Hepatocyte (in vitro differentiated cells): Measurements from ENCODE around the gene AQP12A. TPM values are rescaled to one million over a fixed set of nuclear protein-coding genes. Genes with fewer than 3 reads are reported as not detected.

Experiments used
- DNase-seq: peaks from one replicate; pipeline ENCODE4 v3.0.0-alpha.2; 2016; ENCODE audit warnings: low spot score
- H2AFZ ChIP-seq: fragments of 200-600 bp; sonication (generic); 2 replicates; pipeline ENCODE4 v1.6.0; 2016; ENCODE audit warnings: antibody characterized with exemption, mild to moderate bottlenecking
- H3K27ac ChIP-seq: fragments of 200-600 bp; sonication (generic); 2 replicates; pipeline ENCODE4 v1.5.1; 2016; ENCODE audit warnings: mild to moderate bottlenecking
- H3K27me3 ChIP-seq: fragments of 200-600 bp; sonication (generic); 2 replicates; pipeline ENCODE4 v1.6.1; 2016
- H3K36me3 ChIP-seq: fragments of 200-600 bp; sonication (generic); replicated peaks from 2 replicates; pipeline ENCODE4 v1.5.1; 2016; ENCODE audit warnings: low read depth; ENCODE audit not compliant: insufficient read depth
- H3K4me1 ChIP-seq: fragments of 200-600 bp; sonication (generic); 2 replicates; pipeline ENCODE4 v1.5.1; 2016; ENCODE audit warnings: mild to moderate bottlenecking, moderate library complexity; ENCODE audit not compliant: insufficient read depth
- H3K4me2 ChIP-seq: fragments of 200-600 bp; sonication (generic); 2 replicates; pipeline ENCODE4 v1.6.0; 2016
- H3K4me3 ChIP-seq: fragments of 200-600 bp; sonication (generic); 2 replicates; pipeline ENCODE4 v1.5.1; 2016; ENCODE audit warnings: mild to moderate bottlenecking
- H3K79me2 ChIP-seq: fragments of 200-600 bp; sonication (generic); 2 replicates; pipeline ENCODE4 v1.6.0; 2017; ENCODE audit warnings: mild to moderate bottlenecking
- H3K9me2 ChIP-seq: fragments of 200-600 bp; sonication (generic); replicated peaks from 2 replicates; pipeline ENCODE4 v1.6.0; 2017; ENCODE audit warnings: mild to moderate bottlenecking; ENCODE audit not compliant: insufficient read depth
- H3K9me3 ChIP-seq: fragments of 200-600 bp; sonication (generic); 2 replicates; pipeline ENCODE4 v1.5.1; 2016; ENCODE audit warnings: low read depth, mild to moderate bottlenecking
- H4K20me1 ChIP-seq: fragments of 200-600 bp; sonication (generic); 2 replicates; pipeline ENCODE4 v1.6.0; 2016; ENCODE audit warnings: mild to moderate bottlenecking; ENCODE audit not compliant: insufficient read depth, poor library complexity, severe bottlenecking
- CTCF ChIP-seq: fragments of 200-600 bp; sonication (generic); IDR thresholded peaks from 2 replicates; pipeline ENCODE4 v1.5.1; 2016; ENCODE audit warnings: antibody characterized with exemption, mild to moderate bottlenecking; ENCODE audit not compliant: poor library complexity
- EZH2 ChIP-seq: fragments of 200-600 bp; sonication (generic); IDR thresholded peaks from 2 replicates; pipeline ENCODE4 v1.6.1; 2016; ENCODE audit warnings: antibody characterized with exemption, mild to moderate bottlenecking, borderline replicate concordance
- EZH2phosphoT487 ChIP-seq: fragments of 200-600 bp; sonication (generic); IDR thresholded peaks from one replicate; pipeline ENCODE4 v1.6.1; 2018; ENCODE audit warnings: antibody characterized with exemption, mild to moderate bottlenecking, low read depth, moderate library complexity; ENCODE audit not compliant: unreplicated experiment, severe bottlenecking
- WGBS: methylation state at CpG from one replicate; pipeline ENCODE4 v1.1.6; 2016; ENCODE audit warnings: low lambda C conversion rate; ENCODE audit errors: missing lambda C conversion rate; 5-methylcytosine and 5-hydroxymethylcytosine counted together
- polyA plus RNA-seq: library from polyadenylated mRNA; unstranded; fragments of >200 nt; fragmentation: Nextera tagmentation; extraction: Ambion mirVana; gene quantifications from 2 replicates; pipeline ENCODE4 v1.2.1, GENCODE V29; 2016
- total RNA-seq: library from RNA; depleted of rRNA; stranded (reverse); fragments of >200 nt; gene quantifications from 2 replicates; pipeline ENCODE4 v1.2.3, GENCODE V29; 2014

AQP12A gene
- total and polyA plus RNA-seq, 2 experiments from 2014 or later = not detected

GRCh38 chr2:240662681-240663080, 29.0 kb upstream of the AQP12A start:
- no peak overlapping the region for H3K4me3 ChIP-seq
- peaks cover 11% of the 10 kb centered on the region for H3K27me3 ChIP-seq
- 83% methylated on average over 3 of the region's 3 CpGs for WGBS
- H2AFZ ChIP-seq = no peak overlapping the region
- no peaks in the 10 kb centered on the region for H3K9me2 ChIP-seq
- no peaks in the 10 kb centered on the region for H3K9me3 ChIP-seq
- no peaks in the 10 kb centered on the region for H4K20me1 ChIP-seq
- H3K27ac ChIP-seq = no peak overlapping the region
- no peak for TF ChIP-seq CTCF
- no peak for TF ChIP-seq EZH2phosphoT487
- TF ChIP-seq EZH2 = no peak
- H3K79me2 ChIP-seq = no peaks in the 10 kb centered on the region
- H3K4me1 ChIP-seq = no peaks in the 10 kb centered on the region
- H3K4me2 ChIP-seq = no peak overlapping the region
- DNase-seq = no peak
- H3K36me3 ChIP-seq = no peaks in the 10 kb centered on the region

GRCh38 chr2:240663546-240664190, 28.0 kb upstream of the AQP12A start:
- H4K20me1 ChIP-seq = no peaks in the 10 kb centered on the region
- 76% methylated on average over 6 of the region's 6 CpGs for WGBS

GRCh38 chr2:240664622-240665021, 27.0 kb upstream of the AQP12A start:
- Histone ChIP-seq H3K27ac (no peak overlapping the region), H3K4me1 (no peaks in the 10 kb centered on the region), H3K4me2 (no peak overlapping the region), H2AFZ (no peak overlapping the region), H3K27me3 (peaks cover 8% of the 10 kb centered on the region), H3K4me3 (no peak overlapping the region), H4K20me1 (no peaks in the 10 kb centered on the region), H3K79me2 (no peaks in the 10 kb centered on the region), H3K9me3 (no peaks in the 10 kb centered on the region), H3K36me3 (no peaks in the 10 kb centered on the region), H3K9me2 (no peaks in the 10 kb centered on the region)
- TF ChIP-seq EZH2 = no peak
- TF ChIP-seq EZH2phosphoT487 = no peak
- no peak for TF ChIP-seq CTCF
- WGBS = 85% methylated on average over 1 of the region's 1 CpG
- no peak for DNase-seq

More at GRCh38 chr2:240663546-240664190, 28.0 kb upstream of the AQP12A start:
- DNase-seq = no peak
- H3K27me3 ChIP-seq = peaks cover 14% of the 10 kb centered on the region
- no peak overlapping the region for H3K4me3 ChIP-seq
- no peak overlapping the region for H3K27ac ChIP-seq
- no peaks in the 10 kb centered on the region for H3K9me3 ChIP-seq
- H3K4me1 ChIP-seq = no peaks in the 10 kb centered on the region
- no peaks in the 10 kb centered on the region for H3K79me2 ChIP-seq
- TF ChIP-seq EZH2phosphoT487 = no peak
- TF ChIP-seq CTCF = no peak
- TF ChIP-seq EZH2 = no peak
- H2AFZ ChIP-seq = no peak overlapping the region
- H3K9me2 ChIP-seq = no peaks in the 10 kb centered on the region
- no peak overlapping the region for H3K4me2 ChIP-seq
- no peaks in the 10 kb centered on the region for H3K36me3 ChIP-seq
